Activated CD4-positive, alpha-beta T cell treated with anti-CD3 and anti-CD28 coated beads, Interleukin-2, Interleukin-6, amounts not matched to agents 100 ng/mL and 50 ng/mL, durations not matched to agents 16 hours and 8 hours (primary cell): ENCODE results near the gene GPT2.
"Not testable (repeated sequence)": the region's sequence is repeated elsewhere in the genome, so short reads cannot be mapped to it uniquely, and the experiment has no call there.

Experiments
- DNase-seq: peaks from one replicate; pipeline ENCODE4 v3.0.0-alpha.2; 2020

Gene GPT2

DNA sequence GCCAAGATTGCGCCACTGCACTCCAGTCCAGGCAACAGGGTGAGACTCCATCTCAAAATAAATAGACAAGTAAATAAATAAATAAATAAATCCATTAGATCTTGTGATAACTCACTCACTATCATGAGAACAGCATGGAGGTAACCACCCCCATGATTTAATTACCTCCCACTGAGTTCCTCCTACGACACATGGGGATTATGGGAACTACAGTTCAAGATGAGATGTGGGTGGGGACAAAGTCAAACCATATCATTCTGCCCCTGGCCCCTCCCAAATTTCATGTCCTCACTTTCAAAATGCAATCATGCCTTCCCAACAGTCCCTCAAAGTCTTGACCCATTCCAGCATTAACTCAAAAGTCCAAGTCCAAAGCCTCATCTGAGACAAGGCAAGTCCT, 16.7 kb upstream of the GPT2 start:
- not testable (repeated sequence) for DNase-seq

DNA sequence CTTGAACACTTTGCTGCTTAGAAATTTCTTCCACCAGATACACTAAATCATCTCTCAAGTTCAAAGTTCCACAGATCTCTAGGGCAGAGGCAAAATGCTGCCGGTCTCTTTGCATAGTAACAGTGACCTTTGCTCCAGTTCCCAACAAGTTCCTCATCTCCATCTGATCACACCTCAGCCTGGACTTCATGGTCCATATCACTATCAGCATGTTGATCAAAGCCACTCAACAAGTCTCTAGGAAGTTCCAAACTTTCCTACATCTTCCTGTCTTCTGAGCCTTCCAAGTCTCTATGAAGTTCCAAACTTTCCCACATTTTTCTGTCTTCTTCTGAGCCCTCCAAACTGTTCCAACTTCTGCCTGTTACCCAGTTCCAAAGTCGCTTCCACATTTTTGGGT, 15.3 kb upstream of the GPT2 start:
- not testable (repeated sequence) for DNase-seq

DNA sequence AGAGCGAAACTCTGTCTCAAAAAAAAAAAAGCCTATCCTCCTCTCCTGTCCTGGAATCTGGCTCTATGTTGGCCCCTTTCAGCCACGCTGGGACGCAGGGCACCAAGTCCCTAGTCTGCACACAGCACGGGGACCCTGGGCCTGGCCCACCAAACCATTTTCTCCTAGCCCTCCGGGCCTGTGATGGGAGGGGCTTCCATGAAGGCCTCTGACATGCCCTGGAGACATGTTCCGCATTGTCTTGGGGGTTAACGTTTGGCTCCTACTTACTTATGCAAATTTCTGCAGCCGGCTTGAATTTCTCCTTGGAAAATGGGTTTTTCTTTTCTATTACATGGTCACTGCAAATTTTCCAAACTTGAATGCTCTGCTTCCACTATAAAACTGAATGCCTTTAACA, 12.6 kb upstream of the GPT2 start:
- no peak for DNase-seq

DNA sequence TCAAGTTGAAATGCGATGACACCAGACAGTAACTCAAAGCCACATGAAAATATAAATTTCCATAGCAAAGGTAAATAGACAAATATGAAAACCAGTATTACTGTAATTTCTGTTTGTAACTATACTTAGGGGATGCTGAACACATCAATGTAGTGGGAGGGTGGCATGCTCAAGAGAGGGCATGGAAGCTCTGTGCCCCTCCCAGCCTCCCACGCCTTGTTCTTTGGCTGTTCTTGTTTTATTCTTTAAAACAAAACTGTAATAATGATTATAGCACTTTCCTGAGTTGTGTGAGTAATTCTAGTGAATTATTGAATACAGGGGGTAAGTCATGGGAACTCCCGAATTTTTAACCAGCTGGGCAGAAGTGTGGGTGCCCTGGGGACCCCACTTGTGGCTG, 11.0 kb upstream of the GPT2 start:
- DNase-seq, result no peak

DNA sequence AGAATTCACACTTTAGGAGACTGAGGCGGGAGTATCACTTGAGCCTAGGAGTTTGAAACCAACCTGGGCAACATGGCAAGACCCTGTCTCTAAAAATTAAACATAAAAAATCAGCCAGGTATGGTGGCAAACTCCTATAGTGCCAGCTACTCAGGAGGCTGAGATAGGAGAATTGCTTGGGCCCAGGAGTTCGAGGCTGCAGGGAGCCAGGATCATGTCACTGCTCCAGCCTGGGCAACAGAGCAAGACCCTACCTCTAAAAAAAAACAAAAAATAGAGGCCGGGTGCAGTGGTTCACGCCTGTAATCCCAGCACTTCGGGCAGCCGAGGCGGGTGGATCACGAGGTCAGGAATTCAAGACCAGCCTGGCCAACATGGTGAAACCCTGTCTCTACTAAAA, 8.9 kb upstream of the GPT2 start:
- DNase-seq, result no peak

DNA sequence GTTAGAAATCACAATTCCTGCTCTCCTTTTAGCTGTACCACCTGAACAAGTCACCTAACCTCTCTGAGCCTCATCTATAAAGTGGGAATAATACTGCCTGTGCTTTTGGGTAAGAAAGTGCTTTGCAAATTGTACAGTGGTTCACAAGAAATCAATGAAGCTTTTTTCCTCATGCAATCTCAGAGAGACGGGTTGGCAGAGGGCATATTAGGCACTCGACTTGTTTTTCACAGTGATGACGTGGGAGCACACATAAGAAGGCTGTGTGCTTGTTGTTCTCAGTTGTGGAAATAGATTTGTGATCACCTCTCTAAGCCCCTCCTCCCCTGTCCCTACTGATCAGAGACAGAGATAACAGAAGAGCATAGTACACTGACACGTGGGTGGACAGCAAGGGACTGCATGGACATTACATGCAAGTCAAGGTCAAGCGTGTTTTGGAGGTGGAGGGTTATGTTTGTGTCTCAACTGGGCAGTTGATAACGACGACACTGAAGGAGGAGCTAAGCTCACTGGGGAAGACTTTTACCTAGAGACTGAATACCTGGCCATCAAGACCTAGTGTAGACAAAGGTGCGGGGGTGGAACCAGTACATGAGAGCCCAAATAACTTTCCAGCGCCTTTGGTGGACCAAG, 1.7 kb upstream of the GPT2 start:
- no peak for DNase-seq

DNA sequence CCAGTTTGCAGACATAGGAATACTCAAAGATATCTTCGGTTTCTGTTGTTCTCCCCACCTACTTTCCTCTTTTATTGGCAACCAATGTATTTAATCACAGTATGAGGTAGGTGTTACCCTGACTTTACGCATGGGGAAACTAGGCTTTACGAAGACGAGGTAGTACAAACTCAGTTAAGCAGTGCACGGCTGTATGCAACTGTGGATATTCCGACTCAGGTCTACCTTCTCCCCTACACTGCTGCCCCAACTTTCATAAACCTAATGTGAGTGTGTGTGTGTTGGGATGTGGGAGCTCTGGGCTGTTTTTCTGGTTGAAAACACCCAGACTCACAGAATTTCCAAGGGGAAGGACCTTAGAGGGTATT, 1.2 kb upstream of the GPT2 start:
- no peak for DNase-seq

DNA sequence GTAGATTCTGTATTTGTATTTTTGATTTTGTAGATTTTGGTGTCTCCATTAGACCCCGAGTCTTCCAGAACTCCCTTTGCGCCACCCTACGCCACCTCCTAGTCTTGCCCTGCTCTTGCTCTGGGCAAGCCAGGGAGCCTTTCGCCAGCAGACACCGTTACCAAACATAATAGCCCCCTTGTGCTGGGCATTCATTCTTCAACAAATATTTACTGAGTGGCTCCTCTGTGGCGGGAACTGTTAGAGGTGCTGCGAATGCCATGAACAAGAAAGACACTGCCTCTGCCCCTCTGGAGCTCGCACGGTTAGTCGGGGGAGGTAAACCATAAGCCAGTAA, 841 bp upstream of the GPT2 start:
- DNase-seq, result no peak

DNA sequence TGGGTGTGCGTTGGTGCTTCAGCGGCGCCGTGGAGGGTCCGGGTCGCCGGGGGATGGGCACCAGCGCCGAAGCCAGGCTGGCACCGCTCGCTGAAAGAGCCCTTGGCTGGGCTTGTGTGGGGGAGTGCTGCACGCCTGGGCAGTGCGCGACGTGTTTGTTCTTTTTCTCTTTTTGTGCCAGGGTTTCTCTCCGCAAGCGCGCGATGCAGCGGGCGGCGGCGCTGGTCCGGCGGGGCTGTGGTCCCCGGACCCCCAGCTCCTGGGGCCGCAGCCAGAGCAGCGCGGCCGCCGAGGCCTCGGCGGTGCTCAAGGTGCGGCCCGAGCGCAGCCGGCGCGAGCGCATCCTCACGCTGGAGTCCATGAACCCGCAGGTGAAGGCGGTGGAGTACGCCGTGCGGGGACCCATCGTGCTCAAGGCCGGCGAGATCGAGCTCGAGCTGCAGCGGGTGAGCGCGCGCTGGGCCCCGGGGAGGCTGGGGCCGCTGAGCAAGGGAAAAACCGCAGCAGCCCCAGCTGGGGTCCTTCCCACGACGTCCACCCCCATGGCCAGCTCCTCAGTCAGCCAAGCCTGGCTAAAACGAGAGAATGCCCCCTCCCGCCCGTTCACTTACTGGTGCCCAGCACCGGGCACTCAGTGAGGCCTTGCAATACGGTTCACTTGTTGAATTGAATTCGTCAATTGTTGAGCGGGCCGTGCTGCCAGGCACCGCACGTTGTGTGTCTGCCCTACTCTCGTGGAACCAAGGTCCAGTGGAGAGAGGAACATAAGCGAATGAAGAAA, 541 bp downstream of the GPT2 start:
- peak; percentile 28 for DNase-seq

DNA sequence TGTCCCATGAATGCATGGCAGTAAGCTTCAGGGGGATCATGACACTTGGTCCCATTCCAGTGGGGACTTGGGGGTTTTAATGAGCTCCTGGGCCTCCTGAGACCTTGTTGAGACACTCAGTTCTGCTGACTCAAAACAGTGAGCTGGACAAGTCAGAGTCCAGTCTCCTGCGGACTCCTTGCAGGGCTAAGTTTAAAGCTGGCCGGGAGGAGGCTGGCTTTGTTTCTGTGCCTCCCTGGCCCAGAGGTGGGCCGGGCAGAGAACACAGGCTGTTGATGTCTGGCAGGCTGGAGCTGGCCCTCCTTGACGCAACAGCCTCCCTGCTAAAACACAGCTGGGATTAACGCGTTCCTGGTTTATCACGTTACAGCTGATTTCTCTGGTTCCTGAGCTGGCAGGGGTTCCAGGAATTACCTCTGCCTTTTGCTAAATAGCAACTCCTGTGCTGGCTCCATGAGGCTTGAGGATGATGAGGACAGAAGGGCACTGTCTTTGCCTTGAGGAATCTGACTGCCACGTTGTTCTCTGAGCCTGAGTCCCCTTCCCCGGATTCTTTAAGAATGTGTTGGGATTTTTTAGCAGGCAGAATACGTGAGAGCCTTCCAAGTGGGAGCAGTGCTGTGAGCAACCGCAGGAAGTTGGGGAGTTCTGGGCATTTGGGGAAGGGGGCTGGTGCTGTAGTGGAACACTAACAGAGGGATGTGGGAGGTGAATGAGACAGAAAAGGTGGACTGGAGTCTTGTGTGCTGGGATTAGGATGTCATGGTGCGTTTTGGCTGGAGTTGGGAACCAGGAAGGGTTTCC, 2.0 kb downstream of the GPT2 start:
- DNase-seq, result no peak

DNA sequence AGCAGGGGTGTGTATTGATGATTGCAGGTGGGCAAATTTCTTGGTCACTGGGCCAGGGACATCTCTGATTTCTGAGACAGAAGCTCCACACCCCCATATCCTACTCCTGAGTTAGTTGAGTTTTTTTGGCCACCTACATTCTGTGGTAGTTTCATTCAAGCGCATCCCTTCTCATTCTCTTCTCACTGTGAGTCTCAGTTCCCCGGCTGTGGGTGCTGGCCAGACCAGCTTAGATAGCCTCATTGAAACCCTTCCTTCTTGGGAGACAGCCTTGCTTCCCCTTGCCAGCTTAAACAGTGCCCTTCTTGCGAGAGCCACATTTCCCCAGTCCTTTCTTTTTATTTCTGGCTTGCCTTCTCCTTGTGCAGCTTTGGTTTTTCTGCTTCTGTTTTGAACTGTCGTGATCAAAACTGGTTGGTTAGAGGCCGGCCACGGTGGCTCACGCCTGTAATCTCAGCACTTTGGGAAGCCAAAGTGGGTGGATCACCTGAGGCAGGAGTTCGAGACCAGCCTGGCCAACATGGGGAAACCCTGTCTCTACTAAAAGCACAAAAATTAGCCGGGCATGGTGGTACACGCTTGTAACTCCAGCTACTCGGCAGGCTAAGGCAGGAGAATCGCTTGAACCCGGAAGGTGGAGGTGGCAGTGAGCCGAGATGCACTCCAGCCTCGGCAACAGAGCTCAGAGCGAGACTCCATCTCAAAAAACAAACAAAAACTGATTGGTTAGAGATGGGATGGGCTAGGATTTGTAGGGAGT, 2.8 kb downstream of the GPT2 start:
- no peak for DNase-seq

DNA sequence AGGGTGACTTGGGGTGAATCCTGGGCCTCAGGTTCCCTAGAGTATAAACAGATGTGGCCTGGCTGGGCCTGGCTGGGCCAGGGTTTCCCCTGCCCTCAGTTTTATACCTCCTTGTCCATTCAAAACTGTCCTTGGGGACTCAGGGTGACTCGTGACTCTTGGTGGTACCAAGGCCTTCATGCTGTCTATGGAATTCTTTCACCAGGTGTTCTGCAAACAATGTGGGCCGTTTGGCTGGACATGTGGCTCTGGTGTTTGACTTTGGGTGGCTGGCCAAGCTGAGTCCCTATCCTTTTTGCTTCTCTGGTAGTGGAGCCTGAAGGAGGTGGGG, 3.3 kb downstream of the GPT2 start:
- DNase-seq, result no peak

DNA sequence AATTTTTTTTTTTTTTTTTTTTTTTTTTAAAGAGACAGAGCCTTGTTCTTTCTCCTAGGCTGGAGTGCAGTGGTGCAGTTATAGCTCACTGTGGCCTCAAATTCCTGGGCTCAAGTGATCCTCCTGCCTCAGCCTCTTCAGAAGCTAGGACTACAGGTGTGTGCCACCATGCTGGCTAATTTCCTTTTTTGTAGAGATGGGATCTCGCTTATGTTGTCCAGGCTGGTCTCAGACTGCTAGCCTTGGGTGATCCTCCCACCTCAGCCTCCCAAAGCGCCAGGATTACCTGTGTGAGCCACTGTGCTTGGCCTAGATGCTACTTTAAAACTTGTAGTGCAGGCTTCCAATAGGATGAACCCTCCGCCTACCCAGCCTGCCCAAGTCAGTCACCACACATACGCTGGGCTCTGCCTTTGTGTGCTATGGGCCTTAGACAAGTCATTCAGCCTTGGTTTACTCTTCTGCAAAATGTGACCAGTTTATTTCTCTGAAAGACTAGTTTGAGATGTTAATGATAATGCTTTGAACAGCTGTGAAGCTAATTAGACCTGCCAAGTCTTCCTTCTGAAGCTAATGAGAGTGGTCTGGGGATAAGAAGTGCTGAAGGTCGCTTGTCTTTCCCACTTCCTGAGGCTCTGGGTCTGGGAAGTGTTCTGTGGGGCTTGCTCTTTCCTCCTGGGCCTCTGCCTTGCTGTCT, 5.2 kb downstream of the GPT2 start:
- DNase-seq, result no peak

DNA sequence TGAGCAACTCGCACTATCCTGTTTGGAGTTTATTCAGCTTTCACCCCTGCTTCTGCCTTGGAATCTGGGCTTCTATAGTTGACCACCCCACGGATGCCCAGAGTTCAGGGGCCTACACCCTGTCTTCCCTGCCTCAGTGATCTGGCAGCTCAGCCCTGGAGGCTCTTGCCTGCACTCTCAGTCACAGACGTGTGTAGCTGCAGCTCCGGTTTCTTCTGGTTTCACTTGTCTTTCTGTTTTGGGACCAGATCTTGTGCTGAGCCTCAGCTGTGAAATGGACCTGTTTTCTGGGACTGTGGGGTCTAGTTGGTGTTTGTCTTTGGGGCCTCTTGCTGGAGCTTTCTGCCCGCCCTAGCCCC, 5.8 kb downstream of the GPT2 start:
- no peak for DNase-seq

DNA sequence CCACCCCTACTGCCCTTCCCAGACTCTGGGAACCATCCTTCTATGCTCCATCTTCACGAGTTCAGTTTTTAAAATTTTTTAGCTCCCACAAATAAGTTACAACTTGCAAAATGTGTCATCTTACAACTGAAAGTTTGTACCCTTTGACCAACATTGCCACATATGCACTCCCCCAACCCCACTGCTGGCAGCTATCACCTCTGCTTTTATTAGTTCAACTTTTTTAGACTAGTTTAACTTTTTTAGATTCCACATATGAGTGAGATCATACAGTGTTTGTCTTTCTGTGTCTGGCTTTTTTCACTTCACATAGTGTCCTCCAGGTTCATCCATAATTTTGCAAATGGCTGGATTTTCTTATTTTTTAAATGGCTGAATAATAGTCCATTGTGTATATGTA, 7.7 kb downstream of the GPT2 start:
- DNase-seq, result no peak

DNA sequence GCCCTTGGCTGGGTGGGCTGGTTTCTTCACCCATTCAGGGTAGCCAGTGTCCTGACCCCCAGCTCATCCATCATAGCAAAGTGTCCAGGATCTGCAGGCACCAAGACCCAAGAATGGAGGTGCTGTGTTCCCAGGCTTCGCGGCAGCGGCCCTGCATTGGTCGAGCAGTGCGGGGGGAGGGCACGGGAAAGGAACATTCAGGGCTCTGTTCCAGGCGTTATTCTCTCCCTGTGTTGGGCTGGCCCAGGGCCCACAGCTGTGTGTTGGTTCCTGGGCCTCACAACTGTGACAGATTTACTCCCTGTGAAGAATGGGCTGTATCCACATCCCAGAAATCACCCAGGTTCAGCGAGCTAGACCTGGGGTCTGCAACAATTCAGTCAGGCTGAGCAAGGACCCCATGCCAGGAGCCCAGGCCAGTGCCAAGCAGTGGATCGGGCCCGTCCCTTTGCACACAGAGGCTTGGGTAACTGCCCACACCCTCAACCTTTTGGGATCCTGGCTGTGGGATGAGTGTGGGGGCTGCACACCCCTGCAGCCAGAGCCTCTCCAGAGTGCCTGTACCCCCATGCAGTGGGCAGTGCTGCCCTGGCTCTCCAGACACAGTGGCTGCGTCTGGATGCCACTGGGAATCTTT, 10.0 kb downstream of the GPT2 start:
- DNase-seq, result no peak

DNA sequence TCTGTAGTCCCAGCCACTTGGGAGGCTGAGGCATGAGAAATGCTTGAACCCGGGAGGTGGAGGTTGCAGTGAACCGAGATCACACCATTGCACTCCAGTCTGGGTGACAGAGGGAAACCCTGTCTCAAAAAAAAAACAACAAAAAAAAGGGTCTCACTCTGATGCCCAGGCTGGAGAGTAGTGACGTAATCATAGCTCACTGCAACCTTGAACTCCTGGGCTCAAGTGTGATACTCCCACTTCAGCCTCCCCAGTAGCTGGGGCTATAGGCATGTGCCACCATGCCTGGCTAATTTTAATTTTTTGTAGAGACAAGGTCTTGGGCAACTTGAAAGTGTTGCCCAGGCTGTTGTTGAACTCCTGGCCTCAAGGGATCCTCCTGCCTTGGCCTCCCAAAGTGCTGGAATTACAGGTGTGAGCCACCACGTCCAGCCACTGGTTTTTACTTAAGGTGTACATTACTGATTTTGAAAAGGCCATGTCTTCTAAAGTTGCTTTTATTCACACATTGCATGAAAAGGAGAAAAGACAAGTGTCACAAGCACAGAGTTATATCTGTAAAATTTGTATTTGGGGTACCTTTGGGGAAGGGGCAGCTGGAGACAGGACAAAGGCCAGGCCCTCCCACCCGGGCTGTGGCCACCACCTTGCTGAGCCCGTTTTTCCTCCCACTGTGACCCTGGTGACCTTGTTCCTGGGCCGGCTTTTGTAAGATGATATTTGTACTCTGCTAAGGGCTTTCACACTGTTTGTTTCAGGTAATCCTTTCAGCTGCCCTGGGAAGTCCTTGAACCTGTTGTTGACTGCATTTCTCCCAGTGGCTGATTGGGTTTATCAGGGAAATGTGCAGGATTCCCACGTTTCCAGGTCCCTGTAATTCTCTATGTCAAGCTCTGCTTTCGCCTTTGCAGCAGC, 11.5 kb downstream of the GPT2 start:
- DNase-seq, result no peak

DNA sequence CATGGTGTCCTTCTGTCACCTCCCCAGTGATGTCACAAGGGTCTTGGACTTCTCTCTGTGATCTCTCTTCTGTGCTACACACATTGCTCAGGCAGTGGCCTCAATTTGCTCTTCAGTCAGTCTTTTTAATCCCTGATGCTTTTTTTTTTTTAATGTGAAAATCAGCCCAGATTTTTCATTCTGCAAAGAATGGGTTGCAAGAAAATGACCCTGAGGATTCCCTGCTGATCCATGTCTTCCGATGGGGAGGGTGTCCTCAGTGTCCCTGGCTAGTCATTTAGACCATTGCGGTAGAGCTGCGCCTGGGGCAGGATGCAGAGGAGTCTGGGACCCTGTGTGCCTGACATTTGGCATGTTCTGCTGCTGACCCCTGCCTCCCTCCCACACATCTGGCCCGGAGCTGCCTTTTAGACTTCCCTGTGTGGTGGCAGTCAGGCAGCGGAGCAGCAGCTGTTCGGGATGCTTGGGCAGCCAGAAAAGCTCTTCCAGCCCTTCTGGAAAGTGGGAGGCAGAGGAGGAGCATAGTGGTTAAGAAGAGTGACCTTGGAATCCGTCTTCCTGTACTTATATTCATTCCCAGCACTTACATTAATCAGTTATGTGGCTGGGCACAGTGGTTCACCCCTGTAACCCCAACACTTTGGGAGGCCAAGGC, 12.3 kb downstream of the GPT2 start:
- DNase-seq, result no peak

DNA sequence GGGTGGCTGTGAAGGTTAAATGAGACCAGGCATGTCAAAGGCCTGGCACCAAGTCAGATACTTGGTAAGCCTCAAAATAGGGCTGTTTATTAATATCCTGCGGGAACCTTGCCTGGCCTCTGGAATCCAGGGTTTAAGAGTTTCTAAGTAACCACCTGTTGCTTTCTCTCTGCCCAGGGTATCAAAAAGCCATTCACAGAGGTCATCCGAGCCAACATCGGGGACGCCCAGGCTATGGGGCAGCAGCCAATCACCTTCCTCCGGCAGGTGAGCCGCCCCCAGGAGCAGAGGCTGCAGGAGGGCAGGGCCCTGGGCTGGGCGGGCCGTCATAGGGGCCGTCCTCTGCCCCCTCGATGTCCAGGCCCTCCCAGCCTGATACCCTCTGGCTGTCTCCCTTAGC, 13.3 kb downstream of the GPT2 start:
- DNase-seq, result no peak

DNA sequence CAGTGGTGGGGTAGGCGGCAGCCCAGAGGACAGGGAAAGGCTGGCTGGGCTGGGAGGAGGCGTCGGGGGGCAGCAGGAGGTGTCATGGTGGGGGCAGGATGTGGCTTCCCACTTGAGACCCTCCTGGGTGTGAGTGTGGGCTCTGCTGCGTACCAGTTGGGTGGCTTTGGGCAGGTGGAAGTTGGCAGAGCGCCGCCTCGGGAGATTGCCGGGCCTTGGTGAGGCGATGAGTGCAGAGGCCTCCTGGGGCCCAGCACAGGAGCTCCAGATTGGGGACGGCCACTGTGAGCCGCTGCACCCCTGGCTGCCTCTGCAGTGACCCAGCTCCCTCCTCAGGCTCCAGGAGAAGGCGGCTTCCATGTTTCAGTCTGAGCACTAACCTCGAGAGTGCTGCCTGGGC, 13.8 kb downstream of the GPT2 start:
- no peak for DNase-seq
